HEK293 (cell line): ENCODE data around the gene AGO1.
A peak's percentile ranks its signal among the peaks of the same experiment; 100 is the strongest.

Source experiments
- GLI4 ChIP-seq: fragments of 450-650 bp; formaldehyde crosslinking; IDR thresholded peaks from 2 replicates; pipeline ENCODE4 v1.5.1; 2016; ENCODE audit warnings: missing biosample characterization, missing genetic modification characterization
- GLIS2 ChIP-seq: fragments of 450-650 bp; formaldehyde crosslinking; IDR thresholded peaks from 2 replicates; pipeline ENCODE4 v1.5.1; 2016; ENCODE audit warnings: missing biosample characterization, missing genetic modification characterization
- HOXA7 ChIP-seq: sonication (generic); formaldehyde crosslinking; IDR thresholded peaks from 2 replicates; pipeline ENCODE4 v1.8.1; 2022; ENCODE audit warnings: missing genetic modification reagents, borderline replicate concordance
- PRDM1 ChIP-seq: fragments of 450-650 bp; formaldehyde crosslinking; IDR thresholded peaks from 2 replicates; pipeline ENCODE4; 2016; ENCODE audit warnings: missing biosample characterization, missing genetic modification characterization
- SP2 ChIP-seq: fragments of 450-650 bp; formaldehyde crosslinking; IDR thresholded peaks from 2 replicates; pipeline ENCODE4 v1.5.1; 2016; ENCODE audit warnings: missing biosample characterization, missing genetic modification characterization
- ZBTB48 ChIP-seq: fragments of 450-650 bp; formaldehyde crosslinking; IDR thresholded peaks from 2 replicates; pipeline ENCODE4 v1.5.1; 2016; ENCODE audit warnings: missing biosample characterization, missing genetic modification characterization
- ZBTB7A ChIP-seq: fragments of 450-650 bp; formaldehyde crosslinking; IDR thresholded peaks from 2 replicates; pipeline ENCODE4 v1.5.1; 2016; ENCODE audit warnings: low read depth, missing biosample characterization, missing genetic modification characterization
- ZIC2 ChIP-seq: fragments of 450-650 bp; formaldehyde crosslinking; IDR thresholded peaks from 2 replicates; pipeline ENCODE4 v1.5.1; 2016; ENCODE audit warnings: missing biosample characterization, missing genetic modification characterization
- ZNF133 ChIP-seq: fragments of 450-650 bp; formaldehyde crosslinking; IDR thresholded peaks from 2 replicates; pipeline ENCODE4 v1.5.1; 2016; ENCODE audit warnings: missing biosample characterization, missing genetic modification characterization
- ZNF138 ChIP-seq: fragments of 450-650 bp; formaldehyde crosslinking; IDR thresholded peaks from 2 replicates; pipeline ENCODE4 v1.5.1; 2016; ENCODE audit warnings: missing biosample characterization, missing genetic modification characterization, borderline replicate concordance
- ZNF155 ChIP-seq: fragments of 450-650 bp; formaldehyde crosslinking; IDR thresholded peaks from 2 replicates; pipeline ENCODE4 v1.5.1; 2016; ENCODE audit warnings: missing biosample characterization, missing genetic modification characterization
- ZNF184 ChIP-seq: fragments of 450-650 bp; IDR thresholded peaks from 2 replicates; pipeline ENCODE4 v1.5.1; 2018; ENCODE audit warnings: missing biosample characterization, mild to moderate bottlenecking, missing genetic modification characterization
- ZNF223 ChIP-seq: fragments of 450-650 bp; formaldehyde crosslinking; IDR thresholded peaks from 2 replicates; pipeline ENCODE4 v1.5.1; 2016; ENCODE audit warnings: missing biosample characterization, missing genetic modification characterization
- ZNF510 ChIP-seq: fragments of 450-650 bp; formaldehyde crosslinking; IDR thresholded peaks from 2 replicates; pipeline ENCODE4 v1.5.1; 2018; ENCODE audit warnings: mild to moderate bottlenecking, missing genetic modification characterization, missing biosample characterization; ENCODE audit not compliant: insufficient replicate concordance
- ZNF514 ChIP-seq: fragments of 450-650 bp; formaldehyde crosslinking; IDR thresholded peaks from 2 replicates; pipeline ENCODE4 v1.5.1; 2016; ENCODE audit warnings: missing biosample characterization, missing genetic modification characterization
- ZNF560 ChIP-seq: fragments of 450-650 bp; formaldehyde crosslinking; IDR thresholded peaks from 2 replicates; pipeline ENCODE4 v1.5.1; 2017; ENCODE audit warnings: missing biosample characterization, missing genetic modification characterization, borderline replicate concordance
- ZNF600 ChIP-seq: fragments of 450-650 bp; formaldehyde crosslinking; IDR thresholded peaks from 2 replicates; pipeline ENCODE4 v1.5.1; 2016; ENCODE audit warnings: missing biosample characterization, missing genetic modification characterization
- ZNF621 ChIP-seq: fragments of 450-650 bp; formaldehyde crosslinking; IDR thresholded peaks from 2 replicates; pipeline ENCODE4 v1.5.1; 2017; ENCODE audit warnings: missing biosample characterization, missing genetic modification characterization
- ZNF843 ChIP-seq: fragments of 450-650 bp; formaldehyde crosslinking; IDR thresholded peaks from 2 replicates; pipeline ENCODE4 v1.5.1; 2016; ENCODE audit warnings: missing biosample characterization, missing genetic modification characterization
- ZXDB ChIP-seq: fragments of 450-650 bp; formaldehyde crosslinking; IDR thresholded peaks from 2 replicates; pipeline ENCODE4 v1.5.1; 2016; ENCODE audit warnings: missing biosample characterization, missing genetic modification characterization
- TF ChIP-seq, protein P1 (sequence below): fragments of 450-650 bp; formaldehyde crosslinking; IDR thresholded peaks from 2 replicates; pipeline ENCODE4 v1.5.1; 2016; ENCODE audit warnings: missing biosample characterization, missing genetic modification characterization, borderline replicate concordance
- TF ChIP-seq, protein P2 (sequence below): fragments of 450-650 bp; formaldehyde crosslinking; IDR thresholded peaks from 2 replicates; pipeline ENCODE4 v1.5.1; 2017; ENCODE audit warnings: missing biosample characterization, missing genetic modification characterization
- TF ChIP-seq, protein P3 (sequence below): fragments of 450-650 bp; formaldehyde crosslinking; IDR thresholded peaks from 2 replicates; pipeline ENCODE4 v1.5.1; 2016; ENCODE audit warnings: missing biosample characterization, missing genetic modification characterization
- TF ChIP-seq, protein P4 (sequence below): fragments of 450-650 bp; formaldehyde crosslinking; IDR thresholded peaks from 2 replicates; pipeline ENCODE4 v1.5.1; 2016; ENCODE audit warnings: missing biosample characterization, missing genetic modification characterization, borderline replicate concordance
- TF ChIP-seq, protein P5 (sequence below): fragments of 450-650 bp; formaldehyde crosslinking; optimal IDR thresholded peaks from 2 replicates; pipeline ENCODE3; 2016; ENCODE audit warnings: missing biosample characterization, mild to moderate bottlenecking, missing genetic modification characterization
- TF ChIP-seq, protein P6 (sequence below): fragments of 450-650 bp; IDR thresholded peaks from 2 replicates; pipeline ENCODE4 v1.5.1; 2018; ENCODE audit warnings: missing biosample characterization, mild to moderate bottlenecking, missing genetic modification characterization

The AGO1 gene

DNA sequence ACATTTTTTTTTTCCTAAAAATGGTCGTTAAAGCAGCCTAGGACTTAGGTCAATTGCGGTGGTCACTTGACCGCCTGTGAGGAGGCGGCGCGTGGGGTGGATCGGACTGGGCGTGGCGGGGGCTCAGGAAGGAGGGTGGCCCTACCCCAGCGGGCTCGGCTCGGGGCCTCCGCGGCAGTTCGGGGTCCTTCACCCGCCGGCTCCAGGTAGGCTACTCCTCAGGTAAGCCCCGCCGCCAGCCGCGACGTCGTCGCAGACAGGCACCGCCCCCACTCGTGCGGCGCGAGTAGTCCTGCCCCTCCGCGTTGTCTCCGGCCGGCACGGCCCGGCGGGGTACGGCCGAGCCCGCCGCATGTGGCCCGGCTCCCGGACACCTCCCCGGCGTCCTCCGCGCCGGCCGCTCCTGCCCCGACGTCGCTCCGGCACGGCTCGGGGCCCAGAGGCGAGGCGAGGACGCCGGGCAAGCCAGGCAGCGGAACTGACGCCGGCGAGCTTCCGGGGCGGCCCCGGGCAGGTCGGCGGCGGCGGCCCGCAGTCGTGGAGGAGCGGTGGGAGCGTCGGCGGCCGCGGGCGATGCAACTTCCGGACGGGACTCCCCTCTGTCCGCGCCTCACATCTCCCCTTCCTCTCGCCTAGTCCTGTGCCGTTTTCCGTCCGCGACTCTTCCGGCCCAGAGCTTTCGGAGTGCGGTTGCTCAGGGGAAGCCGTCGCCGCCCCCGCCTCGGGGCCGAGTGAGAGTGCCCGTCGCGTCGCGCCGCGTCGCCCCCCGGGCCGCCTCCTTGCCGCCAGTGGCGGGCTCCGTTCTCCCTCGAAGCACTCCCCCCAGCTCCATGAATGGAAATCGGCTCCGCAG, 47.8 kb downstream of the AGO1 start, which contains the start of gene AGO3 (continued):
- TF ChIP-seq, protein P1, sequence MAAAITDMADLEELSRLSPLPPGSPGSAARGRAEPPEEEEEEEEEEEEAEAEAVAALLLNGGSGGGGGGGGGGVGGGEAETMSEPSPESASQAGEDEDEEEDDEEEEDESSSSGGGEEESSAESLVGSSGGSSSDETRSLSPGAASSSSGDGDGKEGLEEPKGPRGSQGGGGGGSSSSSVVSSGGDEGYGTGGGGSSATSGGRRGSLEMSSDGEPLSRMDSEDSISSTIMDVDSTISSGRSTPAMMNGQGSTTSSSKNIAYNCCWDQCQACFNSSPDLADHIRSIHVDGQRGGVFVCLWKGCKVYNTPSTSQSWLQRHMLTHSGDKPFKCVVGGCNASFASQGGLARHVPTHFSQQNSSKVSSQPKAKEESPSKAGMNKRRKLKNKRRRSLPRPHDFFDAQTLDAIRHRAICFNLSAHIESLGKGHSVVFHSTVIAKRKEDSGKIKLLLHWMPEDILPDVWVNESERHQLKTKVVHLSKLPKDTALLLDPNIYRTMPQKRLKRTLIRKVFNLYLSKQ (tag by site-specific recombination): no peak
- TF ChIP-seq, protein P2, sequence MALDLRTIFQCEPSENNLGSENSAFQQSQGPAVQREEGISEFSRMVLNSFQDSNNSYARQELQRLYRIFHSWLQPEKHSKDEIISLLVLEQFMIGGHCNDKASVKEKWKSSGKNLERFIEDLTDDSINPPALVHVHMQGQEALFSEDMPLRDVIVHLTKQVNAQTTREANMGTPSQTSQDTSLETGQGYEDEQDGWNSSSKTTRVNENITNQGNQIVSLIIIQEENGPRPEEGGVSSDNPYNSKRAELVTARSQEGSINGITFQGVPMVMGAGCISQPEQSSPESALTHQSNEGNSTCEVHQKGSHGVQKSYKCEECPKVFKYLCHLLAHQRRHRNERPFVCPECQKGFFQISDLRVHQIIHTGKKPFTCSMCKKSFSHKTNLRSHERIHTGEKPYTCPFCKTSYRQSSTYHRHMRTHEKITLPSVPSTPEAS (tag by site-specific recombination): no peak
- TF ChIP-seq ZNF223 (no peak), ZNF133 (tag by site-specific recombination) (no peak), ZNF155 (tag by site-specific recombination) (no peak), PRDM1 (tag by site-specific recombination) (peak; percentile 55; the same call in 1 of the 2 replicates), ZNF621 (tag by site-specific recombination) (no peak), SP2 (peak; percentile 71), ZNF560 (tag by site-specific recombination) (no peak), GLI4 (no peak), HOXA7 (CRISPR knock-in tag) (no peak), GLIS2 (tag by site-specific recombination) (peak; percentile 91), ZNF138 (tag by site-specific recombination) (no peak), ZBTB7A (tag by site-specific recombination) (no peak; the same call in 1 of the 2 replicates), ZNF600 (tag by site-specific recombination) (peak; percentile 5; the same call in 1 of the 2 replicates), ZNF514 (tag by site-specific recombination) (no peak), ZNF843 (tag by site-specific recombination) (peak; percentile 30; the same call in 1 of the 2 replicates), ZNF184 (tag by site-specific recombination) (peak; percentile 18; the same call in 1 of the 2 replicates), ZXDB (tag by site-specific recombination) (peak; percentile 63), ZBTB48 (no peak), ZIC2 (tag by site-specific recombination) (no peak), ZNF510 (tag by site-specific recombination) (no peak)
- TF ChIP-seq, protein P3, sequence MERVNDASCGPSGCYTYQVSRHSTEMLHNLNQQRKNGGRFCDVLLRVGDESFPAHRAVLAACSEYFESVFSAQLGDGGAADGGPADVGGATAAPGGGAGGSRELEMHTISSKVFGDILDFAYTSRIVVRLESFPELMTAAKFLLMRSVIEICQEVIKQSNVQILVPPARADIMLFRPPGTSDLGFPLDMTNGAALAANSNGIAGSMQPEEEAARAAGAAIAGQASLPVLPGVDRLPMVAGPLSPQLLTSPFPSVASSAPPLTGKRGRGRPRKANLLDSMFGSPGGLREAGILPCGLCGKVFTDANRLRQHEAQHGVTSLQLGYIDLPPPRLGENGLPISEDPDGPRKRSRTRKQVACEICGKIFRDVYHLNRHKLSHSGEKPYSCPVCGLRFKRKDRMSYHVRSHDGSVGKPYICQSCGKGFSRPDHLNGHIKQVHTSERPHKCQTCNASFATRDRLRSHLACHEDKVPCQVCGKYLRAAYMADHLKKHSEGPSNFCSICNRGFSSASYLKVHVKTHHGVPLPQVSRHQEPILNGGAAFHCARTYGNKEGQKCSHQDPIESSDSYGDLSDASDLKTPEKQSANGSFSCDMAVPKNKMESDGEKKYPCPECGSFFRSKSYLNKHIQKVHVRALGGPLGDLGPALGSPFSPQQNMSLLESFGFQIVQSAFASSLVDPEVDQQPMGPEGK (tag by site-specific recombination): peak; percentile 50
- TF ChIP-seq, protein P4, sequence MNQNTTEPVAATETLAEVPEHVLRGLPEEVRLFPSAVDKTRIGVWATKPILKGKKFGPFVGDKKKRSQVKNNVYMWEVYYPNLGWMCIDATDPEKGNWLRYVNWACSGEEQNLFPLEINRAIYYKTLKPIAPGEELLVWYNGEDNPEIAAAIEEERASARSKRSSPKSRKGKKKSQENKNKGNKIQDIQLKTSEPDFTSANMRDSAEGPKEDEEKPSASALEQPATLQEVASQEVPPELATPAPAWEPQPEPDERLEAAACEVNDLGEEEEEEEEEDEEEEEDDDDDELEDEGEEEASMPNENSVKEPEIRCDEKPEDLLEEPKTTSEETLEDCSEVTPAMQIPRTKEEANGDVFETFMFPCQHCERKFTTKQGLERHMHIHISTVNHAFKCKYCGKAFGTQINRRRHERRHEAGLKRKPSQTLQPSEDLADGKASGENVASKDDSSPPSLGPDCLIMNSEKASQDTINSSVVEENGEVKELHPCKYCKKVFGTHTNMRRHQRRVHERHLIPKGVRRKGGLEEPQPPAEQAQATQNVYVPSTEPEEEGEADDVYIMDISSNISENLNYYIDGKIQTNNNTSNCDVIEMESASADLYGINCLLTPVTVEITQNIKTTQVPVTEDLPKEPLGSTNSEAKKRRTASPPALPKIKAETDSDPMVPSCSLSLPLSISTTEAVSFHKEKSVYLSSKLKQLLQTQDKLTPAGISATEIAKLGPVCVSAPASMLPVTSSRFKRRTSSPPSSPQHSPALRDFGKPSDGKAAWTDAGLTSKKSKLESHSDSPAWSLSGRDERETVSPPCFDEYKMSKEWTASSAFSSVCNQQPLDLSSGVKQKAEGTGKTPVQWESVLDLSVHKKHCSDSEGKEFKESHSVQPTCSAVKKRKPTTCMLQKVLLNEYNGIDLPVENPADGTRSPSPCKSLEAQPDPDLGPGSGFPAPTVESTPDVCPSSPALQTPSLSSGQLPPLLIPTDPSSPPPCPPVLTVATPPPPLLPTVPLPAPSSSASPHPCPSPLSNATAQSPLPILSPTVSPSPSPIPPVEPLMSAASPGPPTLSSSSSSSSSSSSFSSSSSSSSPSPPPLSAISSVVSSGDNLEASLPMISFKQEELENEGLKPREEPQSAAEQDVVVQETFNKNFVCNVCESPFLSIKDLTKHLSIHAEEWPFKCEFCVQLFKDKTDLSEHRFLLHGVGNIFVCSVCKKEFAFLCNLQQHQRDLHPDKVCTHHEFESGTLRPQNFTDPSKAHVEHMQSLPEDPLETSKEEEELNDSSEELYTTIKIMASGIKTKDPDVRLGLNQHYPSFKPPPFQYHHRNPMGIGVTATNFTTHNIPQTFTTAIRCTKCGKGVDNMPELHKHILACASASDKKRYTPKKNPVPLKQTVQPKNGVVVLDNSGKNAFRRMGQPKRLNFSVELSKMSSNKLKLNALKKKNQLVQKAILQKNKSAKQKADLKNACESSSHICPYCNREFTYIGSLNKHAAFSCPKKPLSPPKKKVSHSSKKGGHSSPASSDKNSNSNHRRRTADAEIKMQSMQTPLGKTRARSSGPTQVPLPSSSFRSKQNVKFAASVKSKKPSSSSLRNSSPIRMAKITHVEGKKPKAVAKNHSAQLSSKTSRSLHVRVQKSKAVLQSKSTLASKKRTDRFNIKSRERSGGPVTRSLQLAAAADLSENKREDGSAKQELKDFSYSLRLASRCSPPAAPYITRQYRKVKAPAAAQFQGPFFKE (tag by site-specific recombination): no peak
- TF ChIP-seq, protein P5, sequence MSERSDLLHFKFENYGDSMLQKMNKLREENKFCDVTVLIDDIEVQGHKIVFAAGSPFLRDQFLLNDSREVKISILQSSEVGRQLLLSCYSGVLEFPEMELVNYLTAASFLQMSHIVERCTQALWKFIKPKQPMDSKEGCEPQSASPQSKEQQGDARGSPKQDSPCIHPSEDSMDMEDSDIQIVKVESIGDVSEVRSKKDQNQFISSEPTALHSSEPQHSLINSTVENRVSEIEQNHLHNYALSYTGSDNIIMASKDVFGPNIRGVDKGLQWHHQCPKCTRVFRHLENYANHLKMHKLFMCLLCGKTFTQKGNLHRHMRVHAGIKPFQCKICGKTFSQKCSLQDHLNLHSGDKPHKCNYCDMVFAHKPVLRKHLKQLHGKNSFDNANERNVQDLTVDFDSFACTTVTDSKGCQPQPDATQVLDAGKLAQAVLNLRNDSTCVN: peak; percentile 97
- TF ChIP-seq, protein P6, sequence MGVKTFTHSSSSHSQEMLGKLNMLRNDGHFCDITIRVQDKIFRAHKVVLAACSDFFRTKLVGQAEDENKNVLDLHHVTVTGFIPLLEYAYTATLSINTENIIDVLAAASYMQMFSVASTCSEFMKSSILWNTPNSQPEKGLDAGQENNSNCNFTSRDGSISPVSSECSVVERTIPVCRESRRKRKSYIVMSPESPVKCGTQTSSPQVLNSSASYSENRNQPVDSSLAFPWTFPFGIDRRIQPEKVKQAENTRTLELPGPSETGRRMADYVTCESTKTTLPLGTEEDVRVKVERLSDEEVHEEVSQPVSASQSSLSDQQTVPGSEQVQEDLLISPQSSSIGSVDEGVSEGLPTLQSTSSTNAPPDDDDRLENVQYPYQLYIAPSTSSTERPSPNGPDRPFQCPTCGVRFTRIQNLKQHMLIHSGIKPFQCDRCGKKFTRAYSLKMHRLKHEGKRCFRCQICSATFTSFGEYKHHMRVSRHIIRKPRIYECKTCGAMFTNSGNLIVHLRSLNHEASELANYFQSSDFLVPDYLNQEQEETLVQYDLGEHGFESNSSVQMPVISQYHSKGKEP: no peak
